ENCODE results near the gene PKIB.
A peak's percentile ranks its signal among the peaks of the same experiment; 100 is the strongest.
"Not testable (repeated sequence)": the region's sequence is repeated elsewhere in the genome, so short reads cannot be mapped to it uniquely, and the experiment has no call there.

Gene PKIB, protein sequence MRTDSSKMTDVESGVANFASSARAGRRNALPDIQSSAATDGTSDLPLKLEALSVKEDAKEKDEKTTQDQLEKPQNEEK

DNA sequence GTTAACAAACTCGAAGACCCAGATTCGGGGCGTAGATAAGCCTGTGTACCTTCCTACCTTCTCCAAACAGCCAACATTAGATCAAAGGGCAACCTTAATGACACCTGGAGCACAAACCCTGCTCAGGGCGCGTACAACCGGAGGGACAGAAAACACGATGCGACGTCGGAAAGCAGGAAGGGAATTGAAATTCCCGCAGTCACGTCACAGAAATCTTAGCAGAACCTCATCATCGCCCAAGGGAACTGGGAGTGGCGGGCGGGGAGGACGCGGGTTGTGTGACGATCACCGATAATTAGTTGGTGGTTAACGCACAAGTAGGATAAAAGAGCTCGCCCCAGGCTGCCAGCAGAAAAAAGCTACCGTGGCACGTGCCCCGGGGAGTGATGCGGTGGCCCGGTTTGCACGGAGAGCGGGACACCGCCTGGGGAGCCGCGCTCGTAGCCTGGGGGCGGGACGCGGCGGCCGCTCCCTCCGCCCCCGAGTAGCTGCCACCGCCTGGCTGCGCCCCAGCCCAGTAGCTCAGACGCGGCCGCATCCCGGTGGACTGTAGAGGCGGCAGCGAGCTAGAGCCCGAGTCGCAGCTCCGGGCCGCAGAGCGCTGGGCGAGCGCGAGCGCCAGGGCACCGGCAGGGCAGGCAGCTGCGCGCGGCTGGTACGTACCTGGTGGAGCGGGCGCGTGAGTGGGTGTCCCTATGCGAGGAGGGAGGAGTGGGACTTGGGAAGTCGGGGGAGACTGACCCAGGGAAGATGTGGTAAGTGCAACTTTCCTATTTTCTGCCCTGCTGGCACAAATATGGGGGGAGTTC, at the start of gene PKIB:
PKIB (plus strand) TSS at position 525 of the 809 bp plus-strand sequence. CDS start 107,390 bp downstream, outside the sequence.
- DNase-seq = peak; percentile 64

- DNase-seq = no peak
Observed at GRCh38 chr6:122563364-122564052, 46.7 kb upstream of the PKIB start.

GRCh38 chr6:122564230-122564629, 46.0 kb upstream of the PKIB start:
- DNase-seq = no peak

DNA sequence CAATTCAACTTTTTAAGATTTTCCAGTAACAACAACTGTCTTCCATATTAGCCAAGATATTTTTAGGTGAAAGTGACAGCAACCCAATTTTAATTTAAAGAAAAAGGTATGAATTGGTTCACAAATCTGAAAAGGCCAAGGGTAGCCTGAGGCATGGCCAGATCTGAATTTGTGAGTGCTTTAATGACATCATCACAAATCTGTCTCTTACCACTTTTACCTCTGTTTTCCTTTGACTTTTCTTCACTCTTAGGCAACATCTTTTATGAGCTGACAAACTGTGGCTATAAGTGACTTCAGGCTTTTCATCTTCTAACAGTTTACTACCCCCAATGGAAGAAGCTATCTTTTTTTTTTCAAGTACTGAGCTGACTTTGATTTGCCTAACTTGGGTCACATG, 44.5 kb upstream of the PKIB start:
- DNase-seq = no peak

DNA sequence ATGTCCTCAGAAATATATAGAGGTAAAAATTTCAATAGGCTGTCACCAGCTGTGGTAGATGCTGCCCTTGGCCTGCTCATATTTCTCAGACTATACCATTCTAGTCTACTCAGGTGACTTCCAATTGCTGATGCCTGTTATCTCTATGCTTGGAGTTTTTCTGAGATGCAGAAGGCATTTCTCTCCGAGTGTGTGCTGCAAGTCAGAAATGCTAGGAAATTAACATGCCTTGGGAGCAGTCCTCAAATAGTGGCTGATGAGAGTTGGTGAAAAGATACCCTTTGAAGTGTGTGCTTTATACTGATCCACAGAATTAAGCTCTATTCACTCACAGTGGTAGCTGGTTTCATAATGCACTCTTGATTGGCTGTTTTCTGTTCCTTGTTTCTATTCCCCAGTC, 43.2 kb upstream of the PKIB start:
- DNase-seq = no peak

DNA sequence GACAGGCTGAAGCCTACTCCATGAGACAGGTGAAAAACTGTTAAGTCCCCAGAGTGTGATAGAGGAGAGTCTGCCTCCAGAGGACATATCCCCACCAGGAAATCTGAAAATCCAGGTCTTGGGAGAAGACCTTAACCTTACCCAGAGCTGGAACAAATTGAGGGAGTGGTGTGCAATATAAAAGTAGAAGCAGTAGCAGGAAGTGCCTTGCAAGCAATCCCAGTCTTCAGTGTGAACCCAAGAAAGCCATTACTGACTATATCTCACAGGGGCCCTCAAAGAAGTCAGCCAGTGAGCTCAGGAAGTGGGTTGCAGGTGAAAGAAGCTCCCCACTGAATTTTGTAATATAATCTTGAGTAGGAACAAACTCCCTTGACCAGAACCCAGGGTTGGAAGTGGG, 41.9 kb upstream of the PKIB start:
- no peak for DNase-seq

- no peak for DNase-seq
Observed at GRCh38 chr6:122568797-122569221, 41.4 kb upstream of the PKIB start.

- DNase-seq = no peak
Observed at GRCh38 chr6:122569230-122569771, 40.9 kb upstream of the PKIB start.

DNA sequence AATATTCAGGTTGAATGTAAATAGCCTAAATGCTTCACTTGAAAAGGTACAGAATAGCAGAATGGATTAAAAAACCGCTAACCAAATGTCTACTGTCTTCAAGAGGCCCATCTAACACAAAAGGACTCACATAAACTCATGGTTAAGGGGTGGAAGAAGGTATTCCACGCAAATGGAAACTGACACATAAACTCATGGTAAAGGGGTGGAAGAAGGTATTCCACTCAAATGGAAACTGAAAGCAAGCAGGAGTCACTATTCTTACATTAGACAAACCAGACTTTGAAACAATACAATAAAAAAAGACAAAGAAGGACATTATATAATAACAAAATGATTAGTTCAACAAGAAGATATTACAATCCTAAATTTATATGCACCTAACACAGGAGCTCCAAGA, 38.3 kb upstream of the PKIB start:
- DNase-seq = no peak

DNA sequence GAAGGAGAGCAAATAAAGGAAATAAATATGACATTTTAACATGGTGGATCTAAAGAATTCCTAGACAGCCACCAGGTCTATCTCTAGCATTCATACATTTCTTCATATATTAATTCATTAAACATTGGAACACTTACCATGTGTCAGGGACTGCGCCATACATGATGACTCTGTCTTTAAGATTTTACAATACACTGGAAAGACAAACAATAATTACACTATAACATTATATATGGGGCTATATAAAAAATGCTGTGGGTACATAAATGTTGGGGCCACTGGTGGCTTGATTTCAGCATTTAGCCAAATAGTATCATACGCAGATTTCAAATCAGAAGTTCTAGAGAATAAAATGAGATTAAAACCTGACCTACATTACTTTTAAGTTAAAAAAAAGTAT, 33.3 kb upstream of the PKIB start:
- DNase-seq = no peak

DNA sequence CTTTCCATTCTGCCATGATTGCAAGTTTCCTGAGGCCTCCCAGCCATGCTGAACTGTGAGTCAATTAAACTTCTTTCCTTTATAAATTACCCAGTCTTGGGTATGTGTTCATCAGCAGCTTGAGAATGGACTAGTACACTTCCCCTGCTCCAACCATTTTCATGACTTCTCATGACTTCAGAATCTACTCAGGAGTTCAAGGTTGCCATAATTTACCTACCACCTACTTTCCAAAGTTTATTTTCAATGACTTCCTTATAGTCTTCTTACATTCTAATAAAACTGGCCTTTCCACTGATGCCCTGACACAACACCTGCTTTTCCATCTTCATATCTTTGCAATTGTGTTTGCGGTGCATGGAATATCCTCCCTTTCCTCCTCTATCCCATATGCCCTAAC, 31.2 kb upstream of the PKIB start:
- DNase-seq = no peak

DNA sequence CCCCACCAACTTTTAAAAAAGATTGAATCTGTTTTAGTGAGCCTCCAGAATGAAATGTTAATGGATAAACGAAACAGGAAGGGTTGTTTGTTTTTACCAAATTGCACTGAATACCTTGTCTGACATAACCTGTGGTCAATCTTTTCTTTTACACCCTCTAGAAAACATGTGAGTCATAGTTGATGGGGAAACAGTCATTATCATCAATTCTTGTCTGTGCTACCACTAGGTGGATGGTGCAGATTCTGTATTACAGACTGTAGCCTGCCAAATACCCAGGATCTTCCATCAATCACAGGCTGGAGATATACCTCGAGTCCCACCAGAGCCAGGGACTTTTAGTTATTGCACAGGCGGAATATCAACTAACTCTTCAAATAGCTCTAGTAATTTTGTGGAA, 29.5 kb upstream of the PKIB start:
- no peak for DNase-seq

- DNase-seq = no peak
Observed at GRCh38 chr6:122589115-122589514, 21.1 kb upstream of the PKIB start.

- DNase-seq = not testable (repeated sequence)
Observed at GRCh38 chr6:122598295-122598694, 11.9 kb upstream of the PKIB start.

DNA sequence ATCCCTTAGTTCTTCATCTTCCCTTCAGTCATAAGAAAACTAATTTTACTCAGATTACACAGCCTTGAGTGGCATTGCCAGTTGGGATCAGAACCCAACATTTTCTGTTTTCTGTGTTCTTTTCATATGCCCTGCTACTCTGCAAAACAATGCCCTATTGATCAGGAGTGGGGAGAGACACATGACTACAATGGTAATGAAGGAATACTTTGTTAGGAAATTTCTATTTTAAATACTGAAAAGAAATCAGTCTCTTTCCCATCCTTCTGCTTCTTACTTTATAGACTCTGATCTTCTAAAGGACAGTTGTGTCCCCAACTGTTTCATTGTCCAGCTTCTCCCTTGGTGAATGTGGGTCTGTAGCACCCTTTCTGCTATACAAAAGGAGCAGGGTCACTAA, 5.5 kb upstream of the PKIB start:
- peak; percentile 35 for DNase-seq

DNA sequence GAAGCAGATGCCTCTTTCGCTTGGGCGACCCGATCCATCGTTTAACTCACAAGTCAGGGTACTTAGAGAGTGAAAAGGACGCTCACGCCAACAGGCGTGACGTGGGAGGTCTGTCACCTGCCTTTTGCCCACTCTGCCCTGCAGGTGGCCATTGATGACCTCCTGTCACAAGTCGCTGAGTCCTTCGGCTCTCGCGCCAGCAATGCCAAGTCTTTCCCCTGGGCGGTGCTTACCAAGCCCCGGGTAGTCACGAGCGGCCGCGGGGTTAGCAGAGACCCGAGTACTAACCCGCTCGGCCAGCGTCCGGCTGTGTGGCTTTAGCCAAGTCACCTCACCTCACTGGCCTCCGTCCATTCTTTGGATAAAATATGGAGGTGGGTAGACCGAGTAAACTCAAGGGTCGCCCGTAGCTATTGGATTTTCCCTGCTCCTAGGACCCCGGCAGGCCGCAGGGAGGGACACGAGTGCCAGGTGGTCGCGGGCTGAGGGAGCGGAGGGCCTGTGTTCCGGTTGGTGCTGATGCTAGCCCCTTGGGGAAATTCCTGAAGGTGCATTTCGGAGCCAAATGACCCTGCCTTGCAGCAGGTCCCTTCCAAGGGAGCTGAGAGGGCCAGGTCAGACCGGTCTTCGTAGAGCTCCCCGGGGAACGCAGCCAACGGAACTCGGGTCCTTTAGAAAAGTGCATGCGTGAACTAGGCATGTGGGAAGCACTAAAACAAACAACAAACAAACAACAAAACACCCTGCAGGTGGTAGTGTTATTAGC, 668 bp downstream of the PKIB start:
- DNase-seq = peak; percentile 4

DNA sequence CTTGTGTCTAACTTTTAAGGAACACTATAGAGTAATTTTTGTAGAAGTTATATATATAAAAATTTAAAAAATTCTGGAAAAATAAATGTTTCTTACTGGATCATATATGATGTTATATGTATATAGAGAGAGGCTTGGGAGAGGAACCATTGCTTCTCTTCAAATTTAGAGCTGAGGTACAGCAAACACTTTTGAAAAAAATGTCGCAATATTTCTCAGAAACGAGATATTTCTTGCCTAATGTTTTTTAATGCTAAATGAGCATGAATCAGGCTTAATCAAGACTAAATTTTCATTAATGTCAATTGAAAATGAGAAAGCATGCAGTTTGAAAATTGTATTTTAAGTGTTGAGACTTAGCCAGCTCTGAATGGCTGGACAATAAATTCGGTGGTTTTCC, 2.6 kb downstream of the PKIB start:
- DNase-seq = no peak

DNA sequence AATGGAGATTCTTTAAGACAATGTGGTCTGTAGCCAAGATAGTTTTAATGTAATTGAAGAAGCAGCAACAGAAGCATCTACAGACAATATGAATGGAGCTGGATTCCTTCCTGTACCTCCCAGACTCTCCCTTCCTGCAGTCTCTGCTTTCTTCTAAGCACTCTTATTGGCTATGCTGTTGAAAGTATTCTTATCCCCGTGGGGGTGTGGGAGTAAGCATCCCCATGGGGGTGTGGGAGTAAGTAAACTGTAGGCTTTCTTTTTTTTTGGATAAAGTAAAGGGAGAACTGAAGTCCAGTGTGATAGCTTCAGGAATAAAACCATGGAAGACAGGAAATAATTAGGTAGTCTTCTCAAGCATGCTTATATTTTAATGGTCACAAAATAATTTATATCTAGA, 4.1 kb downstream of the PKIB start:
- no peak for DNase-seq

DNA sequence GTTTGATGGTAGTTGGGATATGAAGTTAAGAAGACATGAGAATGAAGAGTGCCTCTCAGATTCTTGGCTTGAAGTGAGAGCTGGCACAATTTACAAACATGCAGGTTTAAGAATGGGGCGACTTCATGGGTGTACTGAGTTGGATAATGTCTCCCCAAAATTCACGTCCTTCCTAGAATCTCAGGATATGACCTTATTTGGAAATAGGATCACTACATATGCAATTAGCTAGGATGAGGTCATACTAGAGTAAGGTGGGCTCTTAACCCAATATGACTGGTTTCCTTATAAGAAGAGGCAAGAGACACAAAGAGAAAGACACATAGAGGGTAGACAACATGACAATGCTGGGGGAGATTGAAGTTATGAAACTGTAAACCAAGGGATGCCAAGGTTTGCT, 5.2 kb downstream of the PKIB start:
- DNase-seq = no peak

DNA sequence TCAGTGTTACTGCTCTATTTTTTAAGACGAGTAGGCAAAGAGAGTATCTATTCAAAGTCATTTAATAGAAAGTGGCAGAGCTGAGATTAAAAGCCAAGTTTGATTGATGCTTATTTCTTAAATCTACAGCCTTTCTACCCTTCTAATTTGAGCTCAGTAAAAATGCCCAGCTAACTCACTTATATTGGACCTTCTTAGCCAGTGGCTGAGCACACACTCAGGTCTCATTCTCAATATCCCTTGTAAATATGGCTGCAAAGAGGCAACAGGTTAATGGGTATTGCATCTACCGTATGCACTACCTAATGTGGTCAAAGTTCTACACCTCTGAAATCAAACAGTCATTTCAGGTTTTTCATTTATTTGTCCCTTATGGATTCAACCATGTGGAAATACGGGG, 6.7 kb downstream of the PKIB start:
- no peak for DNase-seq

DNA sequence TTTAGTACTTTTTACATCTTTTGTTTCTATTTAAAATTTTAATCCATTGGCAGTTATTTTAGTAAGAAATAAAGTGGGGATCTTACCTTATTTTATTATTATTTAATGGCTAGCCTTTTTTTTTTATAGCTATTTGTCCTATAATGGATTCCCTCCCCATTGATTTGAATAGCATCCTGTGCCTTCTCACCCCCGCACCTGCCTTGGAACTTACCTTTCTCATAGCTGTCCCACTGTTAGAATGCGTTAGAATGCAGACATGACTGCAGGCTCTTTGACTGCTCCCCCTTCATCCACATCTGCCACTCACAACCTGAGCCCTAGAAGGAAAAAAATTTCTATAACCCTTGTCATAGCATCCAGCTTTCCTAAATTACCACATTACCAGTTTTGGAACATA, 9.1 kb downstream of the PKIB start:
- no peak for DNase-seq

- DNase-seq = no peak
Observed at GRCh38 chr6:122620428-122620827, 10.2 kb downstream of the PKIB start.

DNA sequence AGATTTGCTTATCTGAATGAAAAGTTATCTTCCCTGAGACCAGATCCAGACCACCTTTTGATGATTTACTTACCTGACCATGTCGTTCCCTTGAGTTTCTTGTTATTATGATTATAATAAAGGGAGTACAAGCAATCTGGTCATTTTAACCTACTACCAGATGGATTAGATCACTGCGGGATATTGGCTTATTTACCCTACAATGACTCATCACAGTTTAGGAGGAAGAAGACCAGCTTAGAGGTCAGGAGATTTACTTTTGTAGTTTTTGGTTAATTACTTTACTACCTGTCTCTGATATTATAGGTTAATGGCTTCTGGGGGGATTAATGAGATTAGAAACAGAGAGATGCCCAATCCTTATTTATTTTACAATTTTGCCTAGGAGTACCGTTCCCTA, 10.7 kb downstream of the PKIB start:
- DNase-seq = no peak

Data from midbrain (tissue), 1 donor.